HG03439 (cell line): ENCODE measurements around the gene KCNQ1.

Source experiments
- ATAC-seq: cut with Tn5 transposase; IDR thresholded peaks from one replicate; pipeline ENCODE4 v1.9.1; 2021; ENCODE audit warnings: mild to moderate bottlenecking, moderate library complexity; ENCODE audit not compliant: unreplicated experiment

The KCNQ1 gene

GRCh38 chr11:2739531-2740274 lies 294.9 kb downstream of the KCNQ1 start:
- ATAC-seq, result no peak

GRCh38 chr11:2740275-2740940 lies 295.6 kb downstream of the KCNQ1 start:
- ATAC-seq, result no peak

GRCh38 chr11:2741006-2741376 lies 296.2 kb downstream of the KCNQ1 start:
- ATAC-seq, result no peak

- ATAC-seq, result no peak
These were observed 296.7 kb downstream of the KCNQ1 start for GRCh38 chr11:2741377-2742131.

GRCh38 chr11:2742201-2742600 lies 297.4 kb downstream of the KCNQ1 start:
- ATAC-seq, result no peak

- no peak for ATAC-seq
These were observed 298.0 kb downstream of the KCNQ1 start for GRCh38 chr11:2742611-2743426.

GRCh38 chr11:2743427-2744110 lies 298.8 kb downstream of the KCNQ1 start:
- no peak for ATAC-seq

- no peak for ATAC-seq
These were observed 299.4 kb downstream of the KCNQ1 start for GRCh38 chr11:2744166-2744565.

- no peak for ATAC-seq
These were observed 300.7 kb downstream of the KCNQ1 start for GRCh38 chr11:2745511-2745910.

GRCh38 chr11:2746401-2747247 lies 301.8 kb downstream of the KCNQ1 start:
- no peak for ATAC-seq

- no peak for ATAC-seq
These were observed 302.6 kb downstream of the KCNQ1 start for GRCh38 chr11:2747248-2748027.

GRCh38 chr11:2748061-2748813 lies 303.4 kb downstream of the KCNQ1 start:
- no peak for ATAC-seq

- no peak for ATAC-seq
These were observed 304.2 kb downstream of the KCNQ1 start for GRCh38 chr11:2748814-2749554.

GRCh38 chr11:2750101-2750681 lies 305.4 kb downstream of the KCNQ1 start:
- ATAC-seq, result no peak

- ATAC-seq, result no peak
These were observed 306.1 kb downstream of the KCNQ1 start for GRCh38 chr11:2750682-2751522.
